H1 (cell line): ENCODE data around the gene PAQR8. TPM values are rescaled to one million over a fixed set of nuclear protein-coding genes. Genes with fewer than 3 reads are reported as not detected.

ENCODE experiments used
- CTCF ChIA-PET: fragments of 300-600 bp; sonication (Branson Sonifier 250); formaldehyde crosslinking; loops from one replicate; lab custom pipeline; 2021; ENCODE audit not compliant: partially characterized antibody; lab: Charles Lee
- POLR2A ChIA-PET: fragments of 300-600 bp; sonication (Branson Sonifier 250); formaldehyde crosslinking; loops from one replicate; lab custom pipeline; 2021; ENCODE audit warnings: inconsistent platforms; ENCODE audit not compliant: partially characterized antibody; lab: Charles Lee
- DNase-seq, 2 experiments: peaks; one replicate each; pipeline versions ENCODE4 v3.0.0 to v3.0.0-alpha.2; 2010 to 2022; ENCODE audit warnings: low spot score in 2 of 2, low read depth in 1 of 2, mixed read lengths in 1 of 2
- FAIRE-seq: peaks from 2 replicates; lab custom pipeline; 2011; peaks lifted over from hg19 to GRCh38; lab: Jason Lieb, UNC
- H2AFZ ChIP-seq: 2 replicates; pipeline ENCODE4 v1.8.1; 2012; ENCODE audit warnings: low read length, inconsistent platforms
- H2AK5ac ChIP-seq: 2 replicates; pipeline ENCODE4 v1.6.1; 2013; ENCODE audit warnings: low read depth, low read length
- H2BK120ac ChIP-seq: replicated peaks from 2 replicates; pipeline ENCODE3; 2013; ENCODE audit warnings: low read depth, low read length, inconsistent platforms
- H2BK12ac ChIP-seq: 2 replicates; pipeline ENCODE4 v1.6.1; 2013; ENCODE audit warnings: low read depth, low read length
- H2BK15ac ChIP-seq: 2 replicates; pipeline ENCODE4 v1.6.1; 2013; ENCODE audit warnings: low read length
- H2BK20ac ChIP-seq: 2 replicates; pipeline ENCODE4 v1.6.1; 2013; ENCODE audit warnings: low read length
- H2BK5ac ChIP-seq: 2 replicates; pipeline ENCODE4 v1.6.1; 2013; ENCODE audit warnings: low read depth, low read length
- H3K14ac ChIP-seq: 2 replicates; pipeline ENCODE4 v1.6.1; 2013; ENCODE audit warnings: inconsistent platforms; ENCODE audit not compliant: insufficient read length
- H3K18ac ChIP-seq: 2 replicates; pipeline ENCODE4 v1.6.1; 2013; ENCODE audit warnings: low read length; ENCODE audit errors: extremely low read depth
- H3K23ac ChIP-seq: 2 replicates; pipeline ENCODE4 v1.6.1; 2013; ENCODE audit warnings: inconsistent platforms; ENCODE audit not compliant: insufficient read length
- H3K23me2 ChIP-seq: 2 replicates; pipeline ENCODE4 v1.6.1; 2013; ENCODE audit warnings: low read depth, low read length
- H3K27ac ChIP-seq: 2 replicates; pipeline ENCODE4 v1.6.1; 2011; ENCODE audit warnings: low read depth, low read length, inconsistent platforms
- H3K27me3 ChIP-seq, 4 experiments: replicated peaks in 1 of 4; 1 replicate in 1 of 4; 2 replicates in 3 of 4; pipeline versions ENCODE4 v1.6.1 to v1.8.1; 2011 to 2013; ENCODE audit warnings: low read length in 3 of 4, mild to moderate bottlenecking in 3 of 4, inconsistent platforms in 2 of 4, mixed read lengths in 2 of 4, moderate library complexity in 1 of 4; ENCODE audit not compliant: control insufficient read depth in 3 of 4, insufficient read depth in 3 of 4; ENCODE audit errors: extremely low read depth in 1 of 4
- H3K36me3 ChIP-seq, 4 experiments: 2 replicates each; pipeline versions ENCODE4 v1.6.1 to v1.8.1; 2011 to 2013; ENCODE audit warnings: mild to moderate bottlenecking in 4 of 4, low read length in 3 of 4, moderate library complexity in 2 of 4, control low read depth in 1 of 4, inconsistent platforms in 1 of 4; ENCODE audit not compliant: insufficient read depth in 4 of 4, control insufficient read depth in 2 of 4
- H3K4ac ChIP-seq: replicated peaks from 2 replicates; pipeline ENCODE3; 2013; ENCODE audit warnings: low read length, low read depth, mixed read lengths, inconsistent platforms; ENCODE audit not compliant: insufficient read length
- H3K4me1 ChIP-seq, 4 experiments: replicated peaks in 1 of 4; 1 replicate in 1 of 4; 2 replicates in 3 of 4; pipeline versions ENCODE4 v1.6.1 to v1.8.1; 2011 to 2013; ENCODE audit warnings: low read length in 3 of 4, inconsistent platforms in 2 of 4, mixed read lengths in 1 of 4; ENCODE audit not compliant: insufficient read depth in 4 of 4, control insufficient read depth in 3 of 4
- H3K4me2 ChIP-seq, 2 experiments: 2 replicates each; pipeline versions ENCODE4 v1.6.1 to v1.8.1; 2011 to 2013; ENCODE audit warnings: low read depth in 2 of 2, low read length in 2 of 2, control low read depth in 1 of 2, inconsistent platforms in 1 of 2, mild to moderate bottlenecking in 1 of 2; ENCODE audit not compliant: insufficient read depth in 1 of 2
- H3K4me3 ChIP-seq, 4 experiments: fragments of 200-600, 300-600 bp in 1 of 4; sonication (generic), shearing (Covaris generic), sonication (Bioruptor Twin) in 1 of 4; 2 replicates each; pipeline versions ENCODE4 v1.5.1 to v1.8.1; 2011 to 2016; ENCODE audit warnings: low read length in 4 of 4, low read depth in 3 of 4, control low read depth in 2 of 4, inconsistent platforms in 2 of 4, mild to moderate bottlenecking in 2 of 4, mixed read lengths in 1 of 4, moderate library complexity in 1 of 4; ENCODE audit not compliant: insufficient read depth in 2 of 4; ENCODE audit errors: extremely low read depth in 1 of 4
- H3K56ac ChIP-seq: replicated peaks from 2 replicates; pipeline ENCODE3; 2013; ENCODE audit warnings: low read depth, mild to moderate bottlenecking, mixed read lengths, low read length, inconsistent platforms; ENCODE audit not compliant: insufficient read length
- H3K79me1 ChIP-seq: 2 replicates; pipeline ENCODE4 v1.6.1; 2013; ENCODE audit warnings: low read depth, low read length, control low read depth
- H3K79me2 ChIP-seq, 2 experiments: 2 replicates each; pipeline versions ENCODE4 v1.6.1 to v1.8.1; 2012 to 2013; ENCODE audit warnings: low read length in 2 of 2, mild to moderate bottlenecking in 2 of 2, inconsistent platforms in 1 of 2; ENCODE audit not compliant: insufficient read depth in 2 of 2, control insufficient read depth in 1 of 2
- H3K9ac ChIP-seq, 4 experiments: replicated peaks in 1 of 4; 1 replicate in 1 of 4; 2 replicates in 3 of 4; pipeline versions ENCODE4 v1.6.1 to v1.8.1; 2011 to 2013; ENCODE audit warnings: low read depth in 3 of 4, low read length in 3 of 4, control low read depth in 2 of 4, mild to moderate bottlenecking in 2 of 4, moderate library complexity in 2 of 4, inconsistent platforms in 1 of 4; ENCODE audit errors: extremely low read depth in 1 of 4
- H3K9me3 ChIP-seq, 2 experiments: 2 replicates each; pipeline versions ENCODE4 v1.6.1 to v1.8.1; 2012 to 2013; ENCODE audit warnings: mild to moderate bottlenecking in 2 of 2, moderate library complexity in 2 of 2, control low read depth in 1 of 2, inconsistent platforms in 1 of 2, low read depth in 1 of 2, low read length in 1 of 2, mixed read lengths in 1 of 2; ENCODE audit not compliant: insufficient read depth in 2 of 2
- H4K20me1 ChIP-seq, 2 experiments: replicated peaks in 1 of 2; 2 replicates each; pipeline versions ENCODE3 to v1.8.1; 2011 to 2013; ENCODE audit warnings: inconsistent platforms in 2 of 2, low read length in 2 of 2, mild to moderate bottlenecking in 1 of 2; ENCODE audit not compliant: insufficient read depth in 2 of 2, control insufficient read depth in 1 of 2
- H4K5ac ChIP-seq: 2 replicates; pipeline ENCODE4 v1.6.1; 2013; ENCODE audit warnings: low read length, low read depth, mixed read lengths, inconsistent platforms; ENCODE audit not compliant: insufficient read length
- H4K8ac ChIP-seq: 2 replicates; pipeline ENCODE4 v1.8.0; 2013; ENCODE audit warnings: mild to moderate bottlenecking, moderate library complexity, low read length, inconsistent platforms; ENCODE audit not compliant: insufficient read depth; ENCODE audit errors: extremely low read depth
- H4K91ac ChIP-seq: replicated peaks from 2 replicates; pipeline ENCODE3; 2013; ENCODE audit warnings: low read length, mixed read lengths, inconsistent platforms; ENCODE audit not compliant: insufficient read length
- BRCA1 ChIP-seq: IDR thresholded peaks from 2 replicates; pipeline ENCODE4 v1.6.1; 2012; ENCODE audit warnings: low read depth, low read length, improper control_type of control experiment
- FOSL1 ChIP-seq: IDR thresholded peaks from 2 replicates; pipeline ENCODE4 v1.6.1; 2011; ENCODE audit warnings: mild to moderate bottlenecking, low read depth, low read length, moderate library complexity; ENCODE audit not compliant: insufficient read depth
- RNF2 ChIP-seq: fragments of 200-900, 300-1000 bp; sonication (generic); IDR thresholded peaks from 2 replicates; pipeline ENCODE4 v1.7.1; 2016; ENCODE audit warnings: borderline replicate concordance, low read depth, mild to moderate bottlenecking, antibody characterized with exemption, low read length; ENCODE audit not compliant: poor library complexity, severe bottlenecking; ENCODE audit errors: missing control alignments
- TEAD4 ChIP-seq: IDR thresholded peaks from 2 replicates; pipeline ENCODE4 v1.6.1; 2012; ENCODE audit warnings: low read depth, low read length, inconsistent platforms, mixed read lengths
- WGBS, 2 experiments: shearing (Covaris generic) in 1 of 2; methylation state at CpG; one replicate each; pipeline versions ENCODE4 v1.1.6 to v1.1.7; 2013 to 2015; ENCODE audit warnings: low lambda C conversion rate in 2 of 2, mixed read lengths in 2 of 2, inconsistent platforms in 1 of 2, low coverage in 1 of 2, missing lambda C conversion rate in 1 of 2; ENCODE audit not compliant: insufficient replicate concordance in 2 of 2, insufficient coverage in 1 of 2, insufficient read length in 1 of 2; ENCODE audit errors: extremely low coverage in 1 of 2, missing lambda C conversion rate in 1 of 2; 5-methylcytosine and 5-hydroxymethylcytosine counted together
- polyA plus RNA-seq, 7 experiments: library from polyadenylated mRNA; depleted of rRNA in 3 of 7; stranded (reverse) in 5 of 7; unstranded in 2 of 7; fragments of >200 nt in 5 of 7; fragments of 200-250 nt in 2 of 7; gene quantifications; 1 replicate in 5 of 7; 2 replicates in 1 of 7; 4 replicates in 1 of 7; pipeline versions ENCODE4 v1.2.1 to v1.2.3, GENCODE V29; 2011 to 2013; ENCODE audit warnings: missing spikeins in 2 of 7, mixed read lengths in 2 of 7
- total RNA-seq: library from RNA; stranded (reverse); fragmentation: NEBNext Ultra II Directional; extraction: Animal tissue kit (Norgen Biotek cat#: 25700); gene quantifications from 2 replicates; pipeline ENCODE4 v1.2.1, GENCODE V29; 2021
- TF ChIP-seq, protein P1 (sequence below), 3 experiments: IDR thresholded peaks; 1 replicate in 2 of 3; 2 replicates in 1 of 3; pipeline versions ENCODE4 v1.5.1 to v1.6.1; 2011; ENCODE audit warnings: low read length in 3 of 3, mild to moderate bottlenecking in 3 of 3, inconsistent platforms in 2 of 3, low read depth in 1 of 3, moderate library complexity in 1 of 3; ENCODE audit not compliant: insufficient read depth in 1 of 3; ENCODE audit errors: control extremely low read depth in 1 of 3

The PAQR8 gene
- total and polyA plus RNA-seq, 2 of the 8 experiments (the other 6 are each of a cell fraction or from before 2014, with no cell fraction given) = 7.6 to 9.6 TPM

DNA sequence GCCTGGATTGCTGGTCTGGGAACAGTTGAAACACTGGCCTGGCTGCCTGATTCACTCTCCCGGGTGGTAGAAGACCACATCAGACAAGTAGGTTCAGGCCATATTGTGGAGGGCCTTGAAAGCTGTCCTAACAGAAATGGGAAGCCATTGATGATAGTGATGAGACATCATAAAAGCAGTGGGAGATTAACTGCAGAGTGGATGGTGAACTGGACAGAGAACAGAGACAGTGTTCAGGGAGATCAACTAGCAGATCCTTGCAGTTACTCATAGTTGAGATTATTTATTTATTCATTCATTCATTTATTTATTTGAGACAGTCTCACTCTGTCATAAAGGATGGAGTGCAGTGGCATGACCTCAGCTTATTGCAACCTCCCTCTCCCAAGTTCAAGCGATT lies 47.2 kb upstream of the PAQR8 start:
- Histone ChIP-seq H3K23me2 (no peaks in the 10 kb centered on the region), H3K4me1 (no peaks in the 10 kb centered on the region), H3K27me3 (no peaks in the 10 kb centered on the region), H3K36me3 (no peaks in the 10 kb centered on the region), H2BK12ac (no peak overlapping the region), H3K9me3 (no peaks in the 10 kb centered on the region), H3K4me3 (no peak overlapping the region), H3K4me2 (no peak overlapping the region), H2BK15ac (no peak overlapping the region), H4K5ac (no peak overlapping the region), H2AK5ac (no peak overlapping the region), H3K79me2 (no peaks in the 10 kb centered on the region), H4K91ac (no peak overlapping the region), H2AFZ (no peak overlapping the region), H3K27ac (no peak overlapping the region), H2BK5ac (no peak overlapping the region), H3K79me1 (no peaks in the 10 kb centered on the region), H2BK120ac (no peak overlapping the region), H4K20me1 (no peaks in the 10 kb centered on the region), H2BK20ac (no peak overlapping the region), H3K23ac (no peak overlapping the region), H3K18ac (no peak overlapping the region), H4K8ac (no peak overlapping the region), H3K9ac (no peak overlapping the region), H3K56ac (no peak overlapping the region), H3K4ac (no peak overlapping the region), H3K14ac (no peak overlapping the region)
- DNase-seq (no peak), FAIRE-seq (no peak)
- CTCF ChIA-PET = no interaction called here
- WGBS, 2 experiments = 94% methylated on average over 2 of the region's 2 CpGs; no CpG with 5 or more reads in 1 of the 2 experiments
- POLR2A ChIA-PET = no interaction called here
- TF ChIP-seq TEAD4 = no peak
- TF ChIP-seq, protein P1, sequence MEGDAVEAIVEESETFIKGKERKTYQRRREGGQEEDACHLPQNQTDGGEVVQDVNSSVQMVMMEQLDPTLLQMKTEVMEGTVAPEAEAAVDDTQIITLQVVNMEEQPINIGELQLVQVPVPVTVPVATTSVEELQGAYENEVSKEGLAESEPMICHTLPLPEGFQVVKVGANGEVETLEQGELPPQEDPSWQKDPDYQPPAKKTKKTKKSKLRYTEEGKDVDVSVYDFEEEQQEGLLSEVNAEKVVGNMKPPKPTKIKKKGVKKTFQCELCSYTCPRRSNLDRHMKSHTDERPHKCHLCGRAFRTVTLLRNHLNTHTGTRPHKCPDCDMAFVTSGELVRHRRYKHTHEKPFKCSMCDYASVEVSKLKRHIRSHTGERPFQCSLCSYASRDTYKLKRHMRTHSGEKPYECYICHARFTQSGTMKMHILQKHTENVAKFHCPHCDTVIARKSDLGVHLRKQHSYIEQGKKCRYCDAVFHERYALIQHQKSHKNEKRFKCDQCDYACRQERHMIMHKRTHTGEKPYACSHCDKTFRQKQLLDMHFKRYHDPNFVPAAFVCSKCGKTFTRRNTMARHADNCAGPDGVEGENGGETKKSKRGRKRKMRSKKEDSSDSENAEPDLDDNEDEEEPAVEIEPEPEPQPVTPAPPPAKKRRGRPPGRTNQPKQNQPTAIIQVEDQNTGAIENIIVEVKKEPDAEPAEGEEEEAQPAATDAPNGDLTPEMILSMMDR (IDR thresholded peaks at IDR 0.05; ENCODE audit: control extremely low read depth in 1 of 3, insufficient read depth in 1 of 3, low read depth in 1 of 3, low read length in 3 of 3) = no peak
- no peak for TF ChIP-seq RNF2
- no peak for TF ChIP-seq FOSL1
- TF ChIP-seq BRCA1 = no peak
